SK-N-SH (cell line): ENCODE measurements around the gene LRP2BP. TPM values are rescaled to one million over a fixed set of nuclear protein-coding genes. Genes with fewer than 3 reads are reported as not detected.

Source experiments
- CTCF ChIA-PET: fragments of 300-600, 350-600 bp; formaldehyde crosslinking; extraction: SDS; loops from one replicate; lab custom pipeline; 2021; lab: Yijun Ruan, JAX
- POLR2A ChIA-PET: fragments of 350-600 bp; sonication (Branson Sonifier 250); formaldehyde crosslinking; extraction: SDS; loops from one replicate; lab custom pipeline; 2020; ENCODE audit warnings: antibody characterized with exemption, inconsistent platforms; lab: Yijun Ruan, JAX
- DNase-seq: peaks from one replicate; pipeline ENCODE4 v3.0.0; 2012
- H2AFZ ChIP-seq: fragments of 200-600 bp; sonication (generic); 2 replicates; pipeline ENCODE4 v1.8.1; 2016; ENCODE audit warnings: antibody characterized with exemption, mild to moderate bottlenecking, low read depth
- H3F3A ChIP-seq: fragments of 200-600 bp; sonication (generic); replicated peaks from 2 replicates; pipeline ENCODE3; 2016; ENCODE audit warnings: antibody characterized with exemption, mild to moderate bottlenecking; ENCODE audit not compliant: insufficient read depth
- H3K27ac ChIP-seq, 2 experiments: fragments of 200-500 bp in 1 of 2; fragments of 200-600 bp in 1 of 2; sonication (Bioruptor generic) in 1 of 2; sonication (generic), shearing (Covaris generic) in 1 of 2; 2 replicates each; pipeline versions ENCODE4 v1.5.1 to v1.6.1; 2014 to 2016; ENCODE audit warnings: low read depth in 2 of 2, inconsistent platforms in 1 of 2, low read length in 1 of 2, mild to moderate bottlenecking in 1 of 2, mixed read lengths in 1 of 2
- H3K27me3 ChIP-seq: fragments of 200-600 bp; sonication (generic), shearing (Covaris generic); 2 replicates; pipeline ENCODE4 v1.6.1; 2016; ENCODE audit warnings: mixed run types; ENCODE audit not compliant: insufficient read depth
- H3K36me3 ChIP-seq, 2 experiments: fragments of 200-500 bp in 1 of 2; fragments of 200-600 bp in 1 of 2; sonication (Bioruptor generic) in 1 of 2; sonication (generic) in 1 of 2; replicated peaks in 1 of 2; 2 replicates each; pipeline versions ENCODE3 to v1.5.1; 2014 to 2016; ENCODE audit warnings: low read length in 1 of 2, mild to moderate bottlenecking in 1 of 2; ENCODE audit not compliant: insufficient read depth in 2 of 2, control insufficient read depth in 1 of 2
- H3K4me1 ChIP-seq, 2 experiments: fragments of 200-500 bp in 1 of 2; fragments of 200-600 bp in 1 of 2; sonication (Bioruptor generic) in 1 of 2; sonication (generic), shearing (Covaris generic) in 1 of 2; 2 replicates each; pipeline versions ENCODE4 v1.5.1 to v1.6.1; 2014 to 2016; ENCODE audit warnings: low read depth in 1 of 2, low read length in 1 of 2, mixed run types in 1 of 2; ENCODE audit not compliant: insufficient read depth in 2 of 2, control insufficient read depth in 1 of 2
- H3K4me2 ChIP-seq: fragments of 200-600 bp; sonication (generic), shearing (Covaris generic); 2 replicates; pipeline ENCODE4 v1.6.1; 2017; ENCODE audit warnings: mixed run types
- H3K4me3 ChIP-seq, 2 experiments: fragments of 200-500 bp in 1 of 2; fragments of 200-600 bp in 1 of 2; sonication (Bioruptor generic) in 1 of 2; sonication (generic), shearing (Covaris generic) in 1 of 2; 2 replicates each; pipeline versions ENCODE4 v1.5.1 to v1.8.1; 2014 to 2016; ENCODE audit warnings: low read depth in 2 of 2, inconsistent platforms in 1 of 2, low read length in 1 of 2, mild to moderate bottlenecking in 1 of 2, mixed read lengths in 1 of 2, moderate library complexity in 1 of 2
- H3K79me2 ChIP-seq: fragments of 200-600 bp; sonication (generic); 2 replicates; pipeline ENCODE4 v1.8.1; 2017; ENCODE audit warnings: mild to moderate bottlenecking; ENCODE audit not compliant: insufficient read depth
- H3K9ac ChIP-seq: fragments of 200-600 bp; sonication (generic); 2 replicates; pipeline ENCODE4 v1.6.1; 2017; ENCODE audit warnings: mixed run types
- H3K9me2 ChIP-seq: fragments of 200-600 bp; sonication (generic); 2 replicates; pipeline ENCODE4 v1.6.1; 2017; ENCODE audit warnings: mixed run types
- H3K9me3 ChIP-seq: fragments of 200-600 bp; sonication (generic); 2 replicates; pipeline ENCODE4 v1.6.1; 2017; ENCODE audit warnings: mixed run types, mild to moderate bottlenecking, moderate library complexity
- H4K20me1 ChIP-seq: fragments of 200-600 bp; sonication (generic); 2 replicates; pipeline ENCODE4 v1.6.1; 2017; ENCODE audit warnings: mild to moderate bottlenecking, mixed run types; ENCODE audit not compliant: insufficient read depth
- CHD2 ChIP-seq: fragments of 150-350 bp; IDR thresholded peaks from 2 replicates; pipeline ENCODE4 v1.6.1; 2018; ENCODE audit warnings: low read length; ENCODE audit not compliant: partially characterized antibody
- EP300 ChIP-seq, 2 experiments: IDR thresholded peaks; 2 replicates each; pipeline versions ENCODE4 v1.4.0 to v1.6.1; 2012; ENCODE audit warnings: borderline replicate concordance in 1 of 2, low read depth in 1 of 2, low read length in 1 of 2
- FOSL2 ChIP-seq: IDR thresholded peaks from 2 replicates; pipeline ENCODE4 v1.4.0; 2012; ENCODE audit warnings: low read depth, mild to moderate bottlenecking, moderate library complexity, borderline replicate concordance
- FOXJ3 ChIP-seq: sonication (generic); formaldehyde crosslinking; IDR thresholded peaks from 2 replicates; pipeline ENCODE4 v1.5.1; 2020; ENCODE audit warnings: mild to moderate bottlenecking, missing genetic modification reagents
- JUND ChIP-seq: IDR thresholded peaks from 2 replicates; pipeline ENCODE4 v1.4.0; 2012
- MEF2A ChIP-seq: IDR thresholded peaks from 2 replicates; pipeline ENCODE4 v1.4.0; 2012; ENCODE audit warnings: low read depth, borderline replicate concordance
- NRF1 ChIP-seq: IDR thresholded peaks from 2 replicates; pipeline ENCODE4 v1.6.1; 2012; ENCODE audit warnings: low read depth, mild to moderate bottlenecking, low read length
- RAD21 ChIP-seq: IDR thresholded peaks from 2 replicates; pipeline ENCODE4 v1.6.1; 2012; ENCODE audit warnings: mild to moderate bottlenecking, low read length
- RCOR1 ChIP-seq: fragments of 150-350 bp; IDR thresholded peaks from 2 replicates; pipeline ENCODE4 v1.6.1; 2017; ENCODE audit warnings: antibody characterized with exemption, low read length
- RFX5 ChIP-seq: IDR thresholded peaks from 2 replicates; pipeline ENCODE4 v1.6.1; 2012; ENCODE audit warnings: mild to moderate bottlenecking, improper control_type of control experiment, low read length
- RXRA ChIP-seq: IDR thresholded peaks from 2 replicates; pipeline ENCODE4 v1.4.0; 2012; ENCODE audit warnings: low read depth, mild to moderate bottlenecking, borderline replicate concordance
- SIN3A ChIP-seq: IDR thresholded peaks from 2 replicates; pipeline ENCODE4 v1.6.1; 2012; ENCODE audit warnings: low read depth, mild to moderate bottlenecking, low read length, moderate library complexity, borderline replicate concordance
- SMC3 ChIP-seq: IDR thresholded peaks from 2 replicates; pipeline ENCODE4 v1.6.1; 2012; ENCODE audit warnings: low read depth, low read length, improper control_type of control experiment
- TCF12 ChIP-seq: IDR thresholded peaks from 2 replicates; pipeline ENCODE4 v1.4.0; 2012
- TEAD4 ChIP-seq: IDR thresholded peaks from 2 replicates; pipeline ENCODE4 v1.4.0; 2012; ENCODE audit warnings: mild to moderate bottlenecking, borderline replicate concordance; ENCODE audit not compliant: insufficient read depth
- YY1 ChIP-seq: IDR thresholded peaks from 2 replicates; pipeline ENCODE4 v1.4.0; 2012; ENCODE audit warnings: low read depth, mild to moderate bottlenecking
- WGBS: methylation state at CpG from one replicate; pipeline ENCODE4 v1.1.6; 2017; ENCODE audit warnings: low lambda C conversion rate; 5-methylcytosine and 5-hydroxymethylcytosine counted together
- polyA plus RNA-seq, 3 experiments: library from polyadenylated mRNA; depleted of rRNA; stranded (reverse); fragments of >200 nt; gene quantifications; 2 replicates each; pipeline ENCODE4 v1.2.3, GENCODE V29; 2012
- TF ChIP-seq, protein P1 (sequence below): IDR thresholded peaks from 2 replicates; pipeline ENCODE4 v1.4.0; 2012; ENCODE audit warnings: low read depth, borderline replicate concordance
- TF ChIP-seq, protein P2 (sequence below): IDR thresholded peaks from 2 replicates; pipeline ENCODE4 v1.4.0; 2012; ENCODE audit warnings: low read depth
- TF ChIP-seq, protein P3 (sequence below): fragments of 200-600 bp; sonication (generic); IDR thresholded peaks from 2 replicates; pipeline ENCODE4 v1.6.1; 2017; ENCODE audit warnings: antibody characterized with exemption, mild to moderate bottlenecking, moderate library complexity
- TF ChIP-seq, protein P4 (sequence below): IDR thresholded peaks from 2 replicates; pipeline ENCODE4 v1.4.0; 2012; ENCODE audit warnings: low read depth, borderline replicate concordance
- TF ChIP-seq, protein P5 (sequence below): IDR thresholded peaks from 2 replicates; pipeline ENCODE4; 2012
- TF ChIP-seq, protein P6 (sequence below): fragments of 150-350 bp; IDR thresholded peaks from 2 replicates; pipeline ENCODE4 v1.6.1; 2016; ENCODE audit warnings: mild to moderate bottlenecking, low read depth, low read length
- TF ChIP-seq, protein P7 (sequence below): IDR thresholded peaks from 2 replicates; pipeline ENCODE4 v1.6.1; 2012; ENCODE audit warnings: mild to moderate bottlenecking, low read depth, low read length, moderate library complexity

Gene LRP2BP
- polyA plus RNA-seq, 1 of the 3 experiments (the other 2 are of a cell fraction), result 0.30 TPM

DNA sequence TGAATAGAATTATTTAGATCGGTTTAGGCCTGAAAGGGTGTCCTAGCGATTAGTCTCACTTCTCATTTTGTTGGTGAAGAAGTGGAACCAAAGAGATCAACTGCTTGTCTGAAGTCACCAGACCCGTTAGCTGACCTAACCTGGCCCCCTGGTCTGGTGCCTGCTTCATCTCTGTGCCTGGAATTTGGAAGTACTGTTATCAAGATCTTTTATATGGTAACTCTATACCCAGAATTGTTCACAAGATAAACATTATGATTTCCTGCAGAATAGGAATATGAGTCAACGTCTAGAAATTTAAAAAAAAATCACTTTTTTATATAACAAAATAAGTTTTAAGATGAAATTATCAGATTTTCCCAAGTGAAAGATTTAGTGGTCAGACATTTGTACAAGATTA lies 37.2 kb downstream of the LRP2BP start:
- peaks cover 13 to 23% of the 10 kb centered on the region in 2 experiments for H3K36me3 ChIP-seq
- H3K27me3 ChIP-seq, result no peaks in the 10 kb centered on the region
- no peak for DNase-seq
- H3K4me3 ChIP-seq, result no peak overlapping the region
- peak overlapping the region; percentile 78 to 98 for H3K27ac ChIP-seq
- H3K9me3 ChIP-seq, result no peaks in the 10 kb centered on the region
- peaks cover 8 to 21% of the 10 kb centered on the region in 2 experiments for H3K4me1 ChIP-seq
- H3K9me2 ChIP-seq, result no peaks in the 10 kb centered on the region
- WGBS, result 36% methylated on average over 4 of the region's 4 CpGs
- peak overlapping the region; percentile 68; the same call in 1 of the 2 replicates for H3K9ac ChIP-seq
- H3K4me2 ChIP-seq, result peak overlapping the region; percentile 60; the same call in 1 of the 2 replicates
- H2AFZ ChIP-seq, result no peak overlapping the region
- peaks cover 3% of the 10 kb centered on the region; the same call in 1 of the 2 replicates for H3K79me2 ChIP-seq
- CTCF ChIA-PET, result no interaction called here
- peaks cover 37% of the 10 kb centered on the region for H3F3A ChIP-seq
- POLR2A ChIA-PET, result no interaction called here
- H4K20me1 ChIP-seq, result no peaks in the 10 kb centered on the region
- TF ChIP-seq YY1 (no peak), TEAD4 (peak; percentile 77; the same call in 1 of the 2 replicates), RAD21 (no peak), SIN3A (no peak), JUND (peak; percentile 91), FOSL2 (peak; percentile 77; the same call in 1 of the 2 replicates), MEF2A (0 out of 2 replicates have a peak, but pooled peaks have one; percentile 23), CHD2 (no peak), TCF12 (peak; percentile 93), RCOR1 (no peak), SMC3 (no peak), RFX5 (no peak), NRF1 (no peak), FOXJ3 (CRISPR knock-in tag) (no peak), EP300 (IDR thresholded peaks at IDR 0.05; ENCODE audit: borderline replicate concordance in 1 of 2, low read depth in 1 of 2, low read length in 1 of 2) (peak in 1 of 2 experiments; percentile 94; a peak in 2 of 4 replicates), RXRA (peak; percentile 85)
- TF ChIP-seq, protein P1, sequence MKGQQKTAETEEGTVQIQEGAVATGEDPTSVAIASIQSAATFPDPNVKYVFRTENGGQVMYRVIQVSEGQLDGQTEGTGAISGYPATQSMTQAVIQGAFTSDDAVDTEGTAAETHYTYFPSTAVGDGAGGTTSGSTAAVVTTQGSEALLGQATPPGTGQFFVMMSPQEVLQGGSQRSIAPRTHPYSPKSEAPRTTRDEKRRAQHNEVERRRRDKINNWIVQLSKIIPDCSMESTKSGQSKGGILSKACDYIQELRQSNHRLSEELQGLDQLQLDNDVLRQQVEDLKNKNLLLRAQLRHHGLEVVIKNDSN, result 0 out of 2 replicates have a peak, but pooled peaks have one; percentile 4
- TF ChIP-seq, protein P2, sequence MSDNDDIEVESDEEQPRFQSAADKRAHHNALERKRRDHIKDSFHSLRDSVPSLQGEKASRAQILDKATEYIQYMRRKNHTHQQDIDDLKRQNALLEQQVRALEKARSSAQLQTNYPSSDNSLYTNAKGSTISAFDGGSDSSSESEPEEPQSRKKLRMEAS, result no peak
- TF ChIP-seq, protein P3, sequence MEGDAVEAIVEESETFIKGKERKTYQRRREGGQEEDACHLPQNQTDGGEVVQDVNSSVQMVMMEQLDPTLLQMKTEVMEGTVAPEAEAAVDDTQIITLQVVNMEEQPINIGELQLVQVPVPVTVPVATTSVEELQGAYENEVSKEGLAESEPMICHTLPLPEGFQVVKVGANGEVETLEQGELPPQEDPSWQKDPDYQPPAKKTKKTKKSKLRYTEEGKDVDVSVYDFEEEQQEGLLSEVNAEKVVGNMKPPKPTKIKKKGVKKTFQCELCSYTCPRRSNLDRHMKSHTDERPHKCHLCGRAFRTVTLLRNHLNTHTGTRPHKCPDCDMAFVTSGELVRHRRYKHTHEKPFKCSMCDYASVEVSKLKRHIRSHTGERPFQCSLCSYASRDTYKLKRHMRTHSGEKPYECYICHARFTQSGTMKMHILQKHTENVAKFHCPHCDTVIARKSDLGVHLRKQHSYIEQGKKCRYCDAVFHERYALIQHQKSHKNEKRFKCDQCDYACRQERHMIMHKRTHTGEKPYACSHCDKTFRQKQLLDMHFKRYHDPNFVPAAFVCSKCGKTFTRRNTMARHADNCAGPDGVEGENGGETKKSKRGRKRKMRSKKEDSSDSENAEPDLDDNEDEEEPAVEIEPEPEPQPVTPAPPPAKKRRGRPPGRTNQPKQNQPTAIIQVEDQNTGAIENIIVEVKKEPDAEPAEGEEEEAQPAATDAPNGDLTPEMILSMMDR, result no peak
- TF ChIP-seq, protein P4, sequence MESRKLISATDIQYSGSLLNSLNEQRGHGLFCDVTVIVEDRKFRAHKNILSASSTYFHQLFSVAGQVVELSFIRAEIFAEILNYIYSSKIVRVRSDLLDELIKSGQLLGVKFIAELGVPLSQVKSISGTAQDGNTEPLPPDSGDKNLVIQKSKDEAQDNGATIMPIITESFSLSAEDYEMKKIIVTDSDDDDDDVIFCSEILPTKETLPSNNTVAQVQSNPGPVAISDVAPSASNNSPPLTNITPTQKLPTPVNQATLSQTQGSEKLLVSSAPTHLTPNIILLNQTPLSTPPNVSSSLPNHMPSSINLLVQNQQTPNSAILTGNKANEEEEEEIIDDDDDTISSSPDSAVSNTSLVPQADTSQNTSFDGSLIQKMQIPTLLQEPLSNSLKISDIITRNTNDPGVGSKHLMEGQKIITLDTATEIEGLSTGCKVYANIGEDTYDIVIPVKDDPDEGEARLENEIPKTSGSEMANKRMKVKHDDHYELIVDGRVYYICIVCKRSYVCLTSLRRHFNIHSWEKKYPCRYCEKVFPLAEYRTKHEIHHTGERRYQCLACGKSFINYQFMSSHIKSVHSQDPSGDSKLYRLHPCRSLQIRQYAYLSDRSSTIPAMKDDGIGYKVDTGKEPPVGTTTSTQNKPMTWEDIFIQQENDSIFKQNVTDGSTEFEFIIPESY, result peak; percentile 30; the same call in 1 of the 2 replicates
- TF ChIP-seq, protein P5, sequence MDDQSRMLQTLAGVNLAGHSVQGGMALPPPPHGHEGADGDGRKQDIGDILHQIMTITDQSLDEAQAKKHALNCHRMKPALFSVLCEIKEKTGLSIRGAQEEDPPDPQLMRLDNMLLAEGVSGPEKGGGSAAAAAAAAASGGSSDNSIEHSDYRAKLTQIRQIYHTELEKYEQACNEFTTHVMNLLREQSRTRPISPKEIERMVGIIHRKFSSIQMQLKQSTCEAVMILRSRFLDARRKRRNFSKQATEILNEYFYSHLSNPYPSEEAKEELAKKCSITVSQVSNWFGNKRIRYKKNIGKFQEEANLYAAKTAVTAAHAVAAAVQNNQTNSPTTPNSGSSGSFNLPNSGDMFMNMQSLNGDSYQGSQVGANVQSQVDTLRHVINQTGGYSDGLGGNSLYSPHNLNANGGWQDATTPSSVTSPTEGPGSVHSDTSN, result peak; percentile 70
- TF ChIP-seq, protein P6, sequence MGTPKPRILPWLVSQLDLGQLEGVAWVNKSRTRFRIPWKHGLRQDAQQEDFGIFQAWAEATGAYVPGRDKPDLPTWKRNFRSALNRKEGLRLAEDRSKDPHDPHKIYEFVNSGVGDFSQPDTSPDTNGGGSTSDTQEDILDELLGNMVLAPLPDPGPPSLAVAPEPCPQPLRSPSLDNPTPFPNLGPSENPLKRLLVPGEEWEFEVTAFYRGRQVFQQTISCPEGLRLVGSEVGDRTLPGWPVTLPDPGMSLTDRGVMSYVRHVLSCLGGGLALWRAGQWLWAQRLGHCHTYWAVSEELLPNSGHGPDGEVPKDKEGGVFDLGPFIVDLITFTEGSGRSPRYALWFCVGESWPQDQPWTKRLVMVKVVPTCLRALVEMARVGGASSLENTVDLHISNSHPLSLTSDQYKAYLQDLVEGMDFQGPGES, result no peak
- TF ChIP-seq, protein P7, sequence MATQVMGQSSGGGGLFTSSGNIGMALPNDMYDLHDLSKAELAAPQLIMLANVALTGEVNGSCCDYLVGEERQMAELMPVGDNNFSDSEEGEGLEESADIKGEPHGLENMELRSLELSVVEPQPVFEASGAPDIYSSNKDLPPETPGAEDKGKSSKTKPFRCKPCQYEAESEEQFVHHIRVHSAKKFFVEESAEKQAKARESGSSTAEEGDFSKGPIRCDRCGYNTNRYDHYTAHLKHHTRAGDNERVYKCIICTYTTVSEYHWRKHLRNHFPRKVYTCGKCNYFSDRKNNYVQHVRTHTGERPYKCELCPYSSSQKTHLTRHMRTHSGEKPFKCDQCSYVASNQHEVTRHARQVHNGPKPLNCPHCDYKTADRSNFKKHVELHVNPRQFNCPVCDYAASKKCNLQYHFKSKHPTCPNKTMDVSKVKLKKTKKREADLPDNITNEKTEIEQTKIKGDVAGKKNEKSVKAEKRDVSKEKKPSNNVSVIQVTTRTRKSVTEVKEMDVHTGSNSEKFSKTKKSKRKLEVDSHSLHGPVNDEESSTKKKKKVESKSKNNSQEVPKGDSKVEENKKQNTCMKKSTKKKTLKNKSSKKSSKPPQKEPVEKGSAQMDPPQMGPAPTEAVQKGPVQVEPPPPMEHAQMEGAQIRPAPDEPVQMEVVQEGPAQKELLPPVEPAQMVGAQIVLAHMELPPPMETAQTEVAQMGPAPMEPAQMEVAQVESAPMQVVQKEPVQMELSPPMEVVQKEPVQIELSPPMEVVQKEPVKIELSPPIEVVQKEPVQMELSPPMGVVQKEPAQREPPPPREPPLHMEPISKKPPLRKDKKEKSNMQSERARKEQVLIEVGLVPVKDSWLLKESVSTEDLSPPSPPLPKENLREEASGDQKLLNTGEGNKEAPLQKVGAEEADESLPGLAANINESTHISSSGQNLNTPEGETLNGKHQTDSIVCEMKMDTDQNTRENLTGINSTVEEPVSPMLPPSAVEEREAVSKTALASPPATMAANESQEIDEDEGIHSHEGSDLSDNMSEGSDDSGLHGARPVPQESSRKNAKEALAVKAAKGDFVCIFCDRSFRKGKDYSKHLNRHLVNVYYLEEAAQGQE, result no peak
